Fibroblast of lung (primary cell): ENCODE results near the gene YWHAG. TPM values are rescaled to one million over a fixed set of nuclear protein-coding genes. Genes with fewer than 3 reads are reported as not detected.

ENCODE experiments used
- DNase-seq, 2 donors: peaks; one replicate each; pipeline versions ENCODE4 v3.0.0 to v3.0.0-alpha.2; 2010; ENCODE audit warnings: low read depth in 2 of 2
- H2AFZ ChIP-seq: 2 replicates; pipeline ENCODE4 v1.5.1; 2012; ENCODE audit warnings: low read length, control low read depth, inconsistent platforms
- H3K27ac ChIP-seq: 2 replicates; pipeline ENCODE4 v1.5.1; 2011; ENCODE audit warnings: low read length, control low read depth; ENCODE audit not compliant: insufficient read depth
- H3K27me3 ChIP-seq: 2 replicates; pipeline ENCODE4 v1.5.1; 2011; ENCODE audit warnings: mild to moderate bottlenecking, low read length; ENCODE audit not compliant: control insufficient read depth, insufficient read depth
- H3K36me3 ChIP-seq: 2 replicates; pipeline ENCODE4 v1.5.1; 2011; ENCODE audit warnings: low read length; ENCODE audit not compliant: control insufficient read depth, insufficient read depth
- H3K4me1 ChIP-seq: 2 replicates; pipeline ENCODE4 v1.5.1; 2011; ENCODE audit warnings: low read length; ENCODE audit not compliant: control insufficient read depth, insufficient read depth; ENCODE audit errors: extremely low read depth
- H3K4me2 ChIP-seq: 2 replicates; pipeline ENCODE4 v1.5.1; 2011; ENCODE audit warnings: low read length, control low read depth; ENCODE audit not compliant: insufficient read depth; ENCODE audit errors: extremely low read depth
- H3K4me3 ChIP-seq, 4 experiments: fragments of 200-600 bp in 1 of 4; sonication (generic) in 1 of 4; replicated peaks in 1 of 4; 2 replicates each; pipeline ENCODE4 v1.5.1; 2011 to 2016; ENCODE audit warnings: low read length in 4 of 4, low read depth in 3 of 4, mild to moderate bottlenecking in 3 of 4, control low read depth in 2 of 4, inconsistent platforms in 1 of 4, mixed read lengths in 1 of 4; ENCODE audit not compliant: insufficient read depth in 1 of 4; ENCODE audit errors: control extremely low read depth in 1 of 4
- H3K79me2 ChIP-seq: 2 replicates; pipeline ENCODE4 v1.5.1; 2012; ENCODE audit warnings: mild to moderate bottlenecking, low read length, inconsistent platforms; ENCODE audit not compliant: control insufficient read depth, insufficient read depth
- H3K9ac ChIP-seq: 2 replicates; pipeline ENCODE4 v1.5.1; 2011; ENCODE audit warnings: mild to moderate bottlenecking, low read length, control low read depth; ENCODE audit not compliant: insufficient read depth
- H3K9me3 ChIP-seq: 2 replicates; pipeline ENCODE4 v1.5.1; 2012; ENCODE audit warnings: low read depth, low read length; ENCODE audit not compliant: control insufficient read depth, insufficient read depth
- H4K20me1 ChIP-seq: 2 replicates; pipeline ENCODE4 v1.5.1; 2011; ENCODE audit warnings: low read length; ENCODE audit not compliant: control insufficient read depth, insufficient read depth; ENCODE audit errors: extremely low read depth
- EZH2 ChIP-seq: IDR thresholded peaks from 2 replicates; pipeline ENCODE4 v1.5.1; 2012; ENCODE audit warnings: low read length, control low read depth, mild to moderate bottlenecking; ENCODE audit errors: missing control alignments
- polyA plus RNA-seq, 2 donors: library from polyadenylated mRNA; depleted of rRNA in 1 of 2; stranded (reverse) in 1 of 2; unstranded in 1 of 2; fragments of >200 nt; gene quantifications; 2 replicates each; pipeline ENCODE4 v1.2.1, GENCODE V29; 2011 to 2012; ENCODE audit warnings: missing spikeins in 1 of 2
- total RNA-seq: library from RNA; depleted of rRNA; stranded (reverse); fragments of >200 nt; gene quantifications from 2 replicates; pipeline ENCODE4 v1.2.1, GENCODE V29; 2014
- TF ChIP-seq, protein P1 (sequence below), 2 donors: IDR thresholded peaks in 1 of 2; conservative IDR thresholded peaks in 1 of 2; 1 replicate in 1 of 2; 2 replicates in 1 of 2; pipeline ENCODE4 v1.5.1; 2011 to 2012; ENCODE audit warnings: low read length in 2 of 2, control low read depth in 1 of 2, inconsistent platforms in 1 of 2, low read depth in 1 of 2, mild to moderate bottlenecking in 1 of 2

Gene YWHAG
- total and polyA plus RNA-seq, 2 donors (not counting 1 experiment from before 2014, with no cell fraction given), result 68.4 to 80.4 TPM

DNA sequence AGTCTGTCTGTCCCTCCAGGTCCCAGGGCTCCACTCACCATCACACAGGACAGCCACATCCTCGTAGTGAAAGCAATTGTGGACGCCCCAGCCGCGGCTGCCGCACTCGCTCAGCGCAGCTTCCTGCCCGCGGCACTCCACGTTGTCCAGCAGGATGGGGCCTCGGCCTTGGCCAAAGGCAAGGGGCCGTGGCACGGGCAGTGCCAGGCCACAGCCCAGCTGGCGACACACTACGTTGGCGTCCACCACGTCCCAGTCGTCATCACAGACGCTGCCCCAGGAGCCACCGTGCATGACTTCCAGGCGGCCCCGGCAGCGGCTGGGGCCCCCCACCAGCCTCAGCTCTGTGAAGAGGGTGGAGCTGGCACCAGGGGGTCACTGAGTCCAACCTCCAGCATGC, 41.5 kb upstream of the YWHAG start:
- no peak for DNase-seq
- no peaks in the 10 kb centered on the region for H3K4me1 ChIP-seq
- H3K27ac ChIP-seq, result no peak overlapping the region

DNA sequence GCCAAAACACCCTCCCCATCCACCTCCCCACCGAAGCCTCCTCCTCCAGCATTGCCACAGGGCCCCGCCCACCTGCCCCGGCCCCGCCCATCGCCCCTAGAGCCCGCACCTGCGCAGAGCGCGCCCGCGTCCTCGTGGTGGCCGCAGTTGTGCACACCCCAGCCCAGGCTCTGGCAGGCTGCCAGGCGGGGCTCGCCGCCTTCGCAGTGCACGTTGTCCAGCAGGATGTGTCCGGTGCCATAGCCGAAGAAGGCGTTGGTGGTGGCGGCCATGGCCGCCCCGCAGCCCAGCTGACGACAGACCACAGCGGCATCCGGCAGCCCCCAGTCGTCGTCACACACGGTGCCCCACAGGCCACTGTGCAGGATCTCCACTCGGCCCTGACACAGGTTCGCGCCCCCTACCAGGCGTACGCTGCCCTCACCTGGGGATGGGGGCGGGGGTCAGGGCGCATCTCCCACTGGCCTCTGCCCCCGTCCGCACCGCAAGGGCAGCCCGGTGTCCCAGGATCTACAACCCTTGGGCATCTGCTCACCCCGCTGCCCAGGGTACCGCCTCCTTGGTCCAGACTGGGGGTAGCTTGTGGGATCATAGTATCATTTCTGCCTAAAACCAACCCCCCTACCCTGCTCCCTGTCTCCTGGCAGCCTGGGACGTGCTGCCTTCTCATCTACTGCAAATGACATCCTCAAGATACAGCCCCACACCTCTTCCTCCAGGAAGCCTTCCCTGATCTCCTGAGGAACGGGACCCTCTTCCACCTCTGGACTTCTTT, 38.8 kb upstream of the YWHAG start:
- Histone ChIP-seq H3K27ac (no peak overlapping the region), H3K36me3 (no peaks in the 10 kb centered on the region), H4K20me1 (no peaks in the 10 kb centered on the region), H3K4me2 (peak overlapping the region; percentile 56), H2AFZ (peak overlapping the region; percentile 79), H3K9me3 (no peaks in the 10 kb centered on the region), H3K79me2 (no peaks in the 10 kb centered on the region), H3K27me3 (no peaks in the 10 kb centered on the region), H3K4me3 (peak overlapping the region; percentile 14 to 50 (median 33)), H3K9ac (no peak overlapping the region), H3K4me1 (peaks cover 4% of the 10 kb centered on the region)
- peak; percentile 55 to 57 for DNase-seq
- no peak for TF ChIP-seq EZH2
- TF ChIP-seq, protein P1, sequence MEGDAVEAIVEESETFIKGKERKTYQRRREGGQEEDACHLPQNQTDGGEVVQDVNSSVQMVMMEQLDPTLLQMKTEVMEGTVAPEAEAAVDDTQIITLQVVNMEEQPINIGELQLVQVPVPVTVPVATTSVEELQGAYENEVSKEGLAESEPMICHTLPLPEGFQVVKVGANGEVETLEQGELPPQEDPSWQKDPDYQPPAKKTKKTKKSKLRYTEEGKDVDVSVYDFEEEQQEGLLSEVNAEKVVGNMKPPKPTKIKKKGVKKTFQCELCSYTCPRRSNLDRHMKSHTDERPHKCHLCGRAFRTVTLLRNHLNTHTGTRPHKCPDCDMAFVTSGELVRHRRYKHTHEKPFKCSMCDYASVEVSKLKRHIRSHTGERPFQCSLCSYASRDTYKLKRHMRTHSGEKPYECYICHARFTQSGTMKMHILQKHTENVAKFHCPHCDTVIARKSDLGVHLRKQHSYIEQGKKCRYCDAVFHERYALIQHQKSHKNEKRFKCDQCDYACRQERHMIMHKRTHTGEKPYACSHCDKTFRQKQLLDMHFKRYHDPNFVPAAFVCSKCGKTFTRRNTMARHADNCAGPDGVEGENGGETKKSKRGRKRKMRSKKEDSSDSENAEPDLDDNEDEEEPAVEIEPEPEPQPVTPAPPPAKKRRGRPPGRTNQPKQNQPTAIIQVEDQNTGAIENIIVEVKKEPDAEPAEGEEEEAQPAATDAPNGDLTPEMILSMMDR (conservative IDR thresholded peaks at IDR 0.05 in 1 of 2, IDR thresholded peaks at IDR 0.05 in 1 of 2; ENCODE audit: low read depth in 1 of 2, low read length in 2 of 2), result no peak

More for the DNA sequence above, 41.5 kb upstream of the YWHAG start:
- TF ChIP-seq EZH2, result no peak
- TF ChIP-seq, protein P1 (conservative IDR thresholded peaks at IDR 0.05 in 1 of 2, IDR thresholded peaks at IDR 0.05 in 1 of 2; ENCODE audit: low read depth in 1 of 2, low read length in 2 of 2), result no peak
- Histone ChIP-seq H3K4me3 (no peak overlapping the region), H3K4me2 (no peak overlapping the region), H3K9ac (no peak overlapping the region), H3K9me3 (no peaks in the 10 kb centered on the region), H3K79me2 (no peaks in the 10 kb centered on the region), H2AFZ (no peak overlapping the region), H3K36me3 (no peaks in the 10 kb centered on the region), H4K20me1 (no peaks in the 10 kb centered on the region), H3K27me3 (no peaks in the 10 kb centered on the region)

DNA sequence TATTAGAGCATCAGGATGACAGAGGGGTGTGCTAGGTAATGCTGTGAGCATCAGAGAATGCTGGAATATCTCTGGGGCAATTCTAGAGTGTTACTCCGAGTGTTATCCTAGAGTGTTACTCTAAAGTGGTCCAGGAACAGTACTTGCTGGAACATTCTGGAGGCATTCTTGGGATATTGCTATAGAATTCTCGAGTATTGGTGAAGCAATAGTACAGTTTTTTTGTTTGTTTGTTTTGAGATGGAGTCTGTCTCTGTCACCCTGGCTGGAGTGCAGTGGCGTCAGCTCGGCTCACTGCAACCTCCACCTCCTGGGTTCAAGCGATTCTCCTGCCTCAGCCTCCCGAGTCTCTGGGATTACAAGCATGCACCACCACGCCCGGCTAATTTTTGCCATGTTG, 38.1 kb upstream of the YWHAG start:
- H3K4me3 ChIP-seq, result peak overlapping the region in 1 of 4 experiments; percentile 19
- H3K27ac ChIP-seq, result no peak overlapping the region
- H3K4me2 ChIP-seq, result no peak overlapping the region
- H3K9me3 ChIP-seq, result no peaks in the 10 kb centered on the region
- no peaks in the 10 kb centered on the region for H3K27me3 ChIP-seq
- H4K20me1 ChIP-seq, result no peaks in the 10 kb centered on the region
- H3K4me1 ChIP-seq, result peaks cover 6% of the 10 kb centered on the region
- H3K36me3 ChIP-seq, result no peaks in the 10 kb centered on the region
- H3K79me2 ChIP-seq, result no peaks in the 10 kb centered on the region
- no peak for DNase-seq
- no peak overlapping the region for H2AFZ ChIP-seq
- TF ChIP-seq, protein P1 (conservative IDR thresholded peaks at IDR 0.05 in 1 of 2, IDR thresholded peaks at IDR 0.05 in 1 of 2; ENCODE audit: low read depth in 1 of 2, low read length in 2 of 2), result no peak
- TF ChIP-seq EZH2, result no peak
- no peak overlapping the region for H3K9ac ChIP-seq
